Nucleus accumbens (tissue), 56 donors: ENCODE data around the gene ALPK3.

ENCODE experiments used
- DNase-seq, 56 donors: peaks; one replicate each; lab custom pipeline; 2025; lab: John Stamatoyannopoulos, UW

ALPK3 gene

GRCh38 chr15:84889313-84889990 lies 72.3 kb downstream of the ALPK3 start:
- DNase-seq, result peak in 10 of 56 donors; percentile 3 to 41 (median 18)

GRCh38 chr15:84889991-84890669 lies 73.0 kb downstream of the ALPK3 start:
- no peak for DNase-seq

DNA sequence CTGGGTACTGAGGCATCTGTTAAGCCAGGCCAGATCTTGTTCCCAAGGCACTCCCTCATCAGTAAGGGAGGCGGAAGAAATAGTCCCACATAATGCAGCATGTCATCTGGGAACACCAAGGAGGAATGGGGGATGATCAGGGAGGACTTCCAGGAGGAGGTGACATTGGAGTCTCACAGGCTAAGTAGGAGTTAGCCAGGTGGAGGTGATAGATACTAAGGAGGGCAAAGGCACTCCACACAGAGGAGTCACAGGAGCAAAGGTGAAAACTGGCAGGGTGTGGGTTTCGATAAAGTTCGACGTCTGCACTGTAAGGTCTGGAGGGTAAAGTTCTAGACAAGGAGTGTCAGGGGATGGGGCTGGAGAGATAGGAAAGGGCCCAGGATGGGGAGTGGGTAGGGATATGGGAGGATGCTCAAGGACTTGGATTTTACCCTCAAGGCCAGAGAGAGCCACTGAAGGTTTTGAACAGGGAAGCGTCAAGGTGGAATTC lies 73.6 kb downstream of the ALPK3 start:
- DNase-seq, result no peak

DNA sequence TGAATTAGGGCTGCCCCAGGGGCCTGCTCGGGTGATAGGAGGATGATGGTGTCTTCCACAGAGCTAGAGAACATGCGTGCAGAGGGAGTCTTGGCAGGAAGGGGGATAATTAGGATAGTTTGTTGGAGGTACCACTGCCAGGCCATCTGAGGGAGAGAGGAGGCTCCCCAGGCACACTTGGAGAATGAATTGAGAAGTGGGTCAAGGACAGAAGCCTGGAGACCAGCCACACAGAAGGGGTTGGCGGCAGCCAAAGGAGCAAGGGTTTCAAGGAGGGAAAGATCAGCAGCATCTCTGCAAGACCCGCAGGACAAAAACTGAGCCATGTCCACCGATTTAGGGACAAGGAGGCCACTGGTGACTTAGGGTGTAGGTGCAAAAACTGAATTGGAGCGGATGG lies 74.2 kb downstream of the ALPK3 start:
- no peak for DNase-seq

- no peak for DNase-seq
Observed at GRCh38 chr15:84892786-84893307, 75.7 kb downstream of the ALPK3 start.

- no peak for DNase-seq
Observed at GRCh38 chr15:84893607-84894006, 76.5 kb downstream of the ALPK3 start.

- DNase-seq, result no peak
Observed at GRCh38 chr15:84894736-84895425, 77.7 kb downstream of the ALPK3 start.

DNA sequence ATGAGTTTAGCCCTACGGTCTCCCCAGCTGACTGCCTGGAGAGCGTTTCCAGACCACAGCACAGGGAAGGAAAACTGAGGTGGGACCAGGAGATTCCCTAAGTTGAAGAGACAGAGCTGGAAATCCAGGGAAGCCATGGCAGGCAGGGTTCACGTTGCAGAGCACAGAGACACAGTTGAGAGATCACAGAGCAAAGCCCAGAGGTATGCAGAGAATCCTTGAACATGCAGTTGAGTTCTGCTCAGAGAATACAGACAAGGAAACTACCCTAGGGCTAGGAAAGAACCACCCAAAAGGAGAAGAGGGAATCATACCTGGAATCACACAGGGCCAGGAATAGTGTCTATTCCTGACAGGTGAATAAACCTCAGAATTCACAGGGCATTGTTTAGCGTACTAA lies 81.6 kb downstream of the ALPK3 start:
- no peak for DNase-seq

- DNase-seq, result no peak
Observed at GRCh38 chr15:84899750-84900149, 82.6 kb downstream of the ALPK3 start.

DNA sequence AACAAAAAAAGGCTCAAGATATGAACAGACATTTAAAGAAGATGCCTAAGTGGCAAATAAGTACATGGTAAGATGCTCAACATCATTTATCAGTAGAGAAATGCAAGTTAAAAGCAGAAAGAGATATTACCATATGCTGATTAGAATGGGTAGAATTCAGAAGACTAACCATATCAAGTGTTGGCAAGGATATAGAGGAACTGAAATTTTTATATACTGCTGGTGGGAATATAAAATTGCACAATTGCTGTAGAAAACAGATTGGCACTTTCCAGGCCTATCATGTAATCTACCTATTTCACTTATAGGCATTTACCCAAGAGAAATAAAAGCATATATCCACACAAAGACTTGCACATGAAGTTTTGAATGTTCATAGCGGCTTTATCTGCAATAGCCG lies 84.4 kb downstream of the ALPK3 start:
- no peak for DNase-seq

- no peak for DNase-seq
Observed at GRCh38 chr15:84903751-84904150, 86.6 kb downstream of the ALPK3 start.

GRCh38 chr15:84904419-84904818 lies 87.3 kb downstream of the ALPK3 start:
- DNase-seq, result no peak

GRCh38 chr15:84905016-84905916 lies 88.1 kb downstream of the ALPK3 start:
- DNase-seq, result no peak

- no peak for DNase-seq
Observed at GRCh38 chr15:84907731-84908130, 90.6 kb downstream of the ALPK3 start.

- DNase-seq, result no peak
Observed at GRCh38 chr15:84908564-84908963, 91.4 kb downstream of the ALPK3 start.

GRCh38 chr15:84909029-84909428 lies 91.9 kb downstream of the ALPK3 start:
- no peak for DNase-seq

DNA sequence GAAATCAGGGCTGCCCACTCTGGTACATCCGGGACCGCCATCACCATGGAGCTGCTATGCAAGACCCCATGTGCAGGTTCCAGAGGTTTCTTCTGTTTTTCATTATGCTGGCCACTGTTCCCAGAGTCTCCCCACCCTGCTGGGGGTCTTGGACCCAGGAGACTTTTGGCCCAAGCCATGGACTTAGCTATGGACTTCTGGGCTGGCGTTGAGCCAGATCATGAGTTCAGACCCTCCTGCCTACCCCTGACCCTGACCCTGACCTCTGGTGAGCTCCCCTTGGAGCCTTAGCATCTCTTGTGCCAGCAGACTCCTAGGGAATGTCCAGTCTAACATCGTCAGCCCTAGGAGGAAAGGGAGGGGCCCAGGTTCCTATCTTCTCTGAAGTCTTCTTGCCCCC lies 92.6 kb downstream of the ALPK3 start:
- DNase-seq, result no peak

GRCh38 chr15:84910928-84911623 lies 93.9 kb downstream of the ALPK3 start:
- no peak for DNase-seq

GRCh38 chr15:84911879-84912660 lies 94.9 kb downstream of the ALPK3 start:
- peak in 32 of 56 donors; percentile 5 to 85 (median 28) for DNase-seq
